ENCODE results near the gene CMTM1. TPM values are rescaled to one million over a fixed set of nuclear protein-coding genes. Genes with fewer than 3 reads are reported as not detected.

The CMTM1 gene
- total RNA-seq, 1 donor from 2014 or later = 8.4 TPM

GRCh38 chr16:66612422-66612821 is 46.2 kb downstream of the CMTM1 start:
- no peak overlapping the region for H3K27ac ChIP-seq
- intact Hi-C loops (cut with DNase I) = no loop called here
- H3K4me1 ChIP-seq = peaks cover 9% of the 10 kb centered on the region
- ATAC-seq (no peak), DNase-seq (no peak)
- no peaks in the 10 kb centered on the region for H3K9me3 ChIP-seq
- H3K4me3 ChIP-seq = no peak overlapping the region
- no peaks in the 10 kb centered on the region for H3K27me3 ChIP-seq
- peaks cover 57% of the 10 kb centered on the region for H3K36me3 ChIP-seq
- no peak for TF ChIP-seq CTCF (IDR thresholded peaks at IDR 0.05)

DNA sequence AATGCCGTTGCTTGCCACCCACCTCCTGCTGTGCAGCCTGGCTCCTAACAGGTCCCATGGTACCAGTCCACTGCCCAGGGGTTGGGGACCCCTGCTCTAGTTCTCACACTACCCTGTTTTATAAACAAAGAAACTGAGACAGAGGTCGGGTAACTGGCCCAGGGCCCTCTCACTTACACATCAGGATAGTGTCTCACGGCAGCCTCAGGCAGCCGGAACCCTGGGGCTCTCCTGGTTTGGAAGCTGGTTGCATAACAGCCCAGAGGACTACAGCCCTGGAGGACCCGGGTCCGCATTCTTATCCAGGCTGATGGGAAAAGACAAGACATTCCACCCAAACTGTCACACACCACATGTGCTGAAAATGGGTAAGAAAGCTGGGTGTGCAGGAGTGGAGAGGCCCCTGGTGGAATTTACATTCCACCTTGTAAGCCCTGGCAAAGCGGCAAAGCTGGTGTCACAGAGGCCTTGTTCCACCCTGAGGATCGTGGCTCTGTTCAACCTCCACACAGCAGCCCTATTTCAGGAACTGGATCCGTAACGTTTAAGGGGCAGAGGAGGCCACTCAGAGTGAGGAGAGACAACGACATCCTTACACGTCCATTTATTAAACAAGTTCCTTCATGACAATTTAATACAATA is 48.0 kb downstream of the CMTM1 start:
- intact Hi-C loops (cut with DNase I) = no loop called here
- peaks cover 57% of the 10 kb centered on the region for H3K36me3 ChIP-seq
- no peaks in the 10 kb centered on the region for H3K4me1 ChIP-seq
- H3K9me3 ChIP-seq = no peaks in the 10 kb centered on the region
- DNase-seq (no peak), ATAC-seq (no peak)
- no peak for TF ChIP-seq CTCF (IDR thresholded peaks at IDR 0.05)
- no peaks in the 10 kb centered on the region for H3K27me3 ChIP-seq
- no peak overlapping the region for H3K27ac ChIP-seq
- no peak overlapping the region for H3K4me3 ChIP-seq

- Histone ChIP-seq H3K27me3 (no peaks in the 10 kb centered on the region), H3K27ac (no peak overlapping the region), H3K9me3 (no peaks in the 10 kb centered on the region), H3K4me1 (no peaks in the 10 kb centered on the region), H3K36me3 (peaks cover 45% of the 10 kb centered on the region), H3K4me3 (no peak overlapping the region)
- ATAC-seq (no peak), DNase-seq (no peak)
- intact Hi-C loops (cut with DNase I) = no loop called here
- TF ChIP-seq CTCF (IDR thresholded peaks at IDR 0.05) = no peak
Observed at GRCh38 chr16:66616169-66616568, 49.9 kb downstream of the CMTM1 start.

- Histone ChIP-seq H3K27ac (no peak overlapping the region), H3K4me3 (no peak overlapping the region)
- intact Hi-C loops (cut with DNase I) = no loop called here
Observed at GRCh38 chr16:66616592-66616991, 50.4 kb downstream of the CMTM1 start.

DNA sequence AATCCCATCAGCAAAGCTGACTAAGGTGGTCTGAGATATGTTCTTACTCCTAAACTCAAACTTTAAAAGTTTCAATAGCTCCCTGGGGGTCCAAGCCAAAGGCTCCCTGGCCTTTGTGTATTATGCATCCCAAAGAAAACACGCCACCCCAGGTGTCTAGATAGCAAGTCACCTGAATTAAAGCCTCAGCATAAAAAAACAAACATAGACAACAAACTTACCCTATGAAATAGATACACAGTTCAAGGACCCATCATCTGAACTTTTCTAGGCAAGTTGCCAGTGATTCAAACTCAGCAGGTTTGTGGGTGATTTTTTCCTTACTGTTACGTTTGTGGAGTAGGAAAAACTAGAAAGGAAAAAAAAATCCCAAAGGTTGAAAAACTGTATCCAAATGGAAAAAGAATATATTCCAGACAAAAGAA is 50.8 kb downstream of the CMTM1 start:
- no peak for ATAC-seq
- H3K27ac ChIP-seq = no peak overlapping the region
- no peak overlapping the region for H3K4me3 ChIP-seq
- DNase-seq = no peak
- H3K36me3 ChIP-seq = peaks cover 36% of the 10 kb centered on the region
- no peak for TF ChIP-seq CTCF (IDR thresholded peaks at IDR 0.05)
- H3K9me3 ChIP-seq = no peaks in the 10 kb centered on the region
- H3K27me3 ChIP-seq = no peaks in the 10 kb centered on the region
- intact Hi-C loops (cut with DNase I) = no loop called here
- H3K4me1 ChIP-seq = no peaks in the 10 kb centered on the region

More at GRCh38 chr16:66616592-66616991, 50.4 kb downstream of the CMTM1 start:
- no peaks in the 10 kb centered on the region for H3K9me3 ChIP-seq
- ATAC-seq = peak; percentile 18
- no peaks in the 10 kb centered on the region for H3K27me3 ChIP-seq
- H3K4me1 ChIP-seq = no peaks in the 10 kb centered on the region
- DNase-seq = no peak
- TF ChIP-seq CTCF (IDR thresholded peaks at IDR 0.05) = no peak
- H3K36me3 ChIP-seq = peaks cover 41% of the 10 kb centered on the region

- ATAC-seq (no peak), DNase-seq (no peak)
- TF ChIP-seq CTCF (IDR thresholded peaks at IDR 0.05) = no peak
- Histone ChIP-seq H3K4me3 (no peak overlapping the region), H3K9me3 (no peaks in the 10 kb centered on the region), H3K36me3 (peaks cover 29% of the 10 kb centered on the region), H3K27ac (no peak overlapping the region), H3K27me3 (no peaks in the 10 kb centered on the region), H3K4me1 (no peaks in the 10 kb centered on the region)
- intact Hi-C loops (cut with DNase I) = no loop called here
Observed at GRCh38 chr16:66617728-66618127, 51.5 kb downstream of the CMTM1 start.

Data from upper lobe of right lung (tissue), 1 donor.